Endothelial cell of umbilical vein (primary cell): ENCODE data around the gene PRKCZ. TPM values are rescaled to one million over a fixed set of nuclear protein-coding genes. Genes with fewer than 3 reads are reported as not detected.

Source experiments
- BruUV-seq: library from RNA; stranded (reverse); fragments of 400-500 nt; replicated peaks from 2 replicates; lab custom pipeline; 2021; lab: Mats Ljungman, UMichigan
- CTCF ChIA-PET: fragments of 300-600, 350-600 bp; sonication (Branson Sonifier 250); formaldehyde crosslinking; loops from one replicate; lab custom pipeline; 2021; ENCODE audit warnings: antibody characterized with exemption, inconsistent platforms; lab: Charles Lee
- POLR2A ChIA-PET: fragments of 300-600, 350-600 bp; sonication (Branson Sonifier 250); formaldehyde crosslinking; loops from one replicate; lab custom pipeline; 2021; ENCODE audit warnings: antibody characterized with exemption, inconsistent platforms; lab: Charles Lee
- DNase-seq: peaks from one replicate; pipeline ENCODE4 v3.0.0-alpha.2; 2011; ENCODE audit warnings: low read depth, low spot score
- FAIRE-seq: peaks from 2 replicates; lab custom pipeline; 2011; peaks lifted over from hg19 to GRCh38; lab: Jason Lieb, UNC
- H2AFZ ChIP-seq: 2 replicates; pipeline ENCODE4 v1.6.0; 2012; ENCODE audit warnings: low read depth, low read length, control low read depth, inconsistent platforms
- H3K27ac ChIP-seq: 2 replicates; pipeline ENCODE4 v1.5.1; 2011; ENCODE audit warnings: low read depth, mild to moderate bottlenecking, control low read depth, low read length, moderate library complexity; ENCODE audit not compliant: insufficient read depth
- H3K27me3 ChIP-seq, 2 experiments: 2 replicates each; pipeline versions ENCODE4 v1.6.0 to v1.6.1; 2011; ENCODE audit warnings: low read length in 2 of 2, mixed read lengths in 1 of 2; ENCODE audit not compliant: control insufficient read depth in 2 of 2, insufficient read depth in 2 of 2
- H3K36me3 ChIP-seq, 2 experiments: 2 replicates in 1 of 2; 3 replicates in 1 of 2; pipeline ENCODE4 v1.5.1; 2011; ENCODE audit warnings: low read length in 2 of 2, mild to moderate bottlenecking in 1 of 2, moderate library complexity in 1 of 2; ENCODE audit not compliant: control insufficient read depth in 2 of 2, insufficient read depth in 2 of 2; ENCODE audit errors: extremely low read depth in 1 of 2
- H3K4me1 ChIP-seq: 3 replicates; pipeline ENCODE4 v1.5.1; 2011; ENCODE audit warnings: mild to moderate bottlenecking, low read length; ENCODE audit not compliant: control insufficient read depth, insufficient read depth; ENCODE audit errors: extremely low read depth
- H3K4me2 ChIP-seq: 2 replicates; pipeline ENCODE4 v1.6.1; 2011; ENCODE audit warnings: low read length, control low read depth, mixed read lengths; ENCODE audit not compliant: insufficient read depth
- H3K4me3 ChIP-seq, 3 experiments: fragments of 200-600 bp in 1 of 3; sonication (generic), shearing (Covaris generic) in 1 of 3; replicated peaks in 1 of 3; 2 replicates each; pipeline ENCODE4 v1.5.1; 2011 to 2016; ENCODE audit warnings: control low read depth in 3 of 3, low read length in 3 of 3, mild to moderate bottlenecking in 2 of 3, inconsistent platforms in 1 of 3, low read depth in 1 of 3, moderate library complexity in 1 of 3; ENCODE audit not compliant: insufficient read depth in 1 of 3
- H3K79me2 ChIP-seq: 2 replicates; pipeline ENCODE4 v1.6.0; 2012; ENCODE audit warnings: low read length, inconsistent platforms; ENCODE audit not compliant: control insufficient read depth, insufficient read depth
- H3K9ac ChIP-seq: replicated peaks from 2 replicates; pipeline ENCODE3; 2011; ENCODE audit warnings: low read length, control low read depth; ENCODE audit not compliant: insufficient read depth; ENCODE audit errors: extremely low read depth
- H3K9me1 ChIP-seq: replicated peaks from 3 replicates; pipeline ENCODE4 v1.6.0; 2011; ENCODE audit warnings: mild to moderate bottlenecking, low read length; ENCODE audit not compliant: control insufficient read depth, insufficient read depth; ENCODE audit errors: extremely low read depth
- H3K9me3 ChIP-seq: replicated peaks from 2 replicates; pipeline ENCODE4 v1.5.1; 2012; ENCODE audit warnings: low read length, inconsistent platforms; ENCODE audit not compliant: control insufficient read depth, insufficient read depth
- H4K20me1 ChIP-seq: replicated peaks from 2 replicates; pipeline ENCODE3; 2011; ENCODE audit warnings: mild to moderate bottlenecking, low read length; ENCODE audit not compliant: control insufficient read depth, insufficient read depth; ENCODE audit errors: extremely low read depth
- CTCF ChIP-seq, 2 donors: IDR thresholded peaks; 1 replicate in 1 of 2; 2 replicates in 1 of 2; pipeline ENCODE4 v1.5.1; 2011; ENCODE audit warnings: low read length in 2 of 2, mild to moderate bottlenecking in 2 of 2, moderate library complexity in 2 of 2, control low read depth in 1 of 2, inconsistent platforms in 1 of 2, low read depth in 1 of 2; ENCODE audit not compliant: insufficient read depth in 1 of 2; ENCODE audit errors: extremely low read depth in 1 of 2
- EZH2 ChIP-seq: IDR thresholded peaks from 2 replicates; pipeline ENCODE4 v1.6.1; 2012; ENCODE audit warnings: borderline replicate concordance, low read depth, mild to moderate bottlenecking, moderate library complexity, low read length, inconsistent platforms; ENCODE audit not compliant: severe bottlenecking
- FOS ChIP-seq: IDR thresholded peaks from 2 replicates; pipeline ENCODE4 v1.6.1; 2011; ENCODE audit warnings: mild to moderate bottlenecking, low read length, moderate library complexity, borderline replicate concordance; ENCODE audit not compliant: insufficient read depth
- GATA2 ChIP-seq: IDR thresholded peaks from 2 replicates; pipeline ENCODE4 v1.7.0; 2011; ENCODE audit warnings: low read depth, mild to moderate bottlenecking, moderate library complexity, mixed read lengths, low read length; ENCODE audit not compliant: insufficient read length, insufficient read depth
- JUN ChIP-seq: IDR thresholded peaks from 2 replicates; pipeline ENCODE4 v1.6.1; 2011; ENCODE audit warnings: borderline replicate concordance, low read depth; ENCODE audit not compliant: insufficient read length, insufficient read depth
- MAX ChIP-seq: IDR thresholded peaks from 2 replicates; pipeline ENCODE4 v1.6.1; 2011; ENCODE audit not compliant: insufficient read depth, insufficient read length
- MYC ChIP-seq: IDR thresholded peaks from one replicate; pipeline ENCODE4 v1.6.1; 2011; ENCODE audit warnings: mild to moderate bottlenecking, low read depth, low read length
- POLR2A ChIP-seq: IDR thresholded peaks from 2 replicates; pipeline ENCODE4 v1.6.1; 2012; ENCODE audit warnings: low read depth, mild to moderate bottlenecking, control low read depth, low read length
- POLR2AphosphoS5 ChIP-seq: IDR thresholded peaks from 2 replicates; pipeline ENCODE4 v1.6.1; 2012; ENCODE audit warnings: low read depth, mild to moderate bottlenecking, control low read depth, low read length, moderate library complexity; ENCODE audit not compliant: insufficient read depth
- dilution Hi-C: fragments of 300-500 bp; cut with MboI; formaldehyde crosslinking; loops from one replicate; pipeline ENCODE4 v1.15.0; 2019; ENCODE audit warnings: low sequenced_read_pairs; ENCODE audit not compliant: extremely low pct_ligation_motif_present
- intact Hi-C: fragments of 100-400 bp; cut with micrococcal nuclease; formaldehyde crosslinking; loops from one replicate; pipeline ENCODE4 v1.10.0; 2022
- polyA plus RNA-seq, 4 experiments: library from polyadenylated mRNA; depleted of rRNA in 3 of 4; stranded (reverse) in 3 of 4; unstranded in 1 of 4; fragments of >200 nt; gene quantifications; 2 replicates each; pipeline versions ENCODE4 v1.2.1 to v1.2.3, GENCODE V29; 2011 to 2012; ENCODE audit warnings: missing spikeins in 1 of 4
- total RNA-seq: library from RNA; stranded (reverse); gene quantifications from 2 replicates; pipeline ENCODE4 v1.2.3, GENCODE V29; 2021

Gene PRKCZ
- total and polyA plus RNA-seq, 2 donors (not counting 3 experiments of a cell fraction or from before 2014, with no cell fraction given) = 0.22 to 1.7 TPM

DNA sequence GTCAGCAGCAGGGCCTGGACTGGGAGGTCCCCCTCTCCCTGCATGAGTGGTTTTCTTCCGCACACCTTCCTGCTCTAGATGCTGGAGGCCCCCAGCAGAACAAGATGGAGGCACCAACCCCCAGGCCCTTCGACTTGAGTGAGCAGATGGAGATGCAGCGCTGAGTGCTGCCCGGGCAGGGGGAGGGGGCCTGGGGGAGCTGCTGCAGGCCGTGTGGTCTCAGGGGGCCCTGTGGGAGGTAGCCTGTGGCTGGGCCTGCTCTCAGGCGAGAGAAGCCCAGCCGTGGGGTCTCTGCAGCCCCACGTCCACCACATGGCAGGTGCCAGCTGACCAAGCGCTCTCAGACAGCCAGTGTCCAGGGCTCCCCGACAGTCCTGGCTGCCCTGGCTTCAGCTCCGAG lies 145.6 kb downstream of the PRKCZ start:
- dilution Hi-C loops (loop anchor here (10.0 kb wide), 1 partner anchor 179 kb away; no protein-coding TSS in a partner anchor), intact Hi-C loops (loop anchor here (1.0 to 10.0 kb wide), 11 partner anchors 17 to 1229 kb away; partner anchors contain the start of genes MORN1, PRXL2B and RER1)
- POLR2A ChIA-PET = interaction anchor here (1.1 kb wide), 1 partner anchor 36 kb away, joined by 3 read pairs; no protein-coding TSS in a partner anchor
- no peak overlapping the region for H3K27ac ChIP-seq
- H3K4me2 ChIP-seq = no peak overlapping the region
- H4K20me1 ChIP-seq = no peaks in the 10 kb centered on the region
- BruUV-seq = no TSS peak
- H3K9ac ChIP-seq = no peak overlapping the region
- H3K79me2 ChIP-seq = peaks cover 10% of the 10 kb centered on the region
- H3K4me1 ChIP-seq = peaks cover 16% of the 10 kb centered on the region
- H2AFZ ChIP-seq = no peak overlapping the region
- H3K4me3 ChIP-seq = no peak overlapping the region
- no peaks in the 10 kb centered on the region for H3K9me3 ChIP-seq
- no peak for DNase-seq
- no peaks in the 10 kb centered on the region for H3K27me3 ChIP-seq
- H3K9me1 ChIP-seq = no peaks in the 10 kb centered on the region
- CTCF ChIA-PET = interaction anchor here (1.2 to 12.3 kb wide), 15 partner anchors 33 to 1228 kb away, joined by 4 to 631 read pairs (median 9); partner anchors contain the start of genes MORN1, RER1, SKI and TNFRSF14
- FAIRE-seq = no peak
- no peaks in the 10 kb centered on the region for H3K36me3 ChIP-seq
- TF ChIP-seq JUN (no peak), CTCF (IDR thresholded peaks at IDR 0.05; ENCODE audit: extremely low read depth in 1 of 2, insufficient read depth in 1 of 2, low read depth in 1 of 2, low read length in 2 of 2) (no peak), MYC (no peak), EZH2 (no peak), GATA2 (no peak), FOS (no peak), POLR2AphosphoS5 (no peak), MAX (no peak), POLR2A (no peak)
